Thoracic aorta (tissue), 2 donors: ENCODE results near the gene HAP1. TPM values are rescaled to one million over a fixed set of nuclear protein-coding genes. Genes with fewer than 3 reads are reported as not detected.

Experiments used
- ATAC-seq: fragments of 150-250 bp; one replicate; pipeline ENCODE4 v1.8.0; 2017; ENCODE audit warnings: low read depth; ENCODE audit not compliant: insufficient number of reproducible peaks, low FRiP score
- DNase-seq: peaks from one replicate; pipeline ENCODE4 v3.0.0-alpha.2; 2020; ENCODE audit warnings: low spot score
- H3K27ac ChIP-seq, 2 donors: fragments of 200-600 bp; sonication (generic); 1 replicate in 1 of 2; 2 replicates in 1 of 2; pipeline ENCODE4 v1.5.1; 2016; ENCODE audit warnings: mild to moderate bottlenecking in 2 of 2, moderate library complexity in 2 of 2
- H3K27me3 ChIP-seq: fragments of 200-600 bp; sonication (generic); replicated peaks from 2 replicates; pipeline ENCODE4 v1.6.0; 2016; ENCODE audit warnings: mild to moderate bottlenecking; ENCODE audit not compliant: insufficient read depth
- H3K36me3 ChIP-seq: fragments of 200-600 bp; sonication (generic); one replicate; pipeline ENCODE4 v1.5.1; 2016
- H3K4me1 ChIP-seq, 2 donors: fragments of 200-600 bp; sonication (generic); 1 replicate in 1 of 2; 2 replicates in 1 of 2; pipeline versions ENCODE4 v1.5.1 to v1.6.0; 2016; ENCODE audit warnings: low read depth in 2 of 2, mild to moderate bottlenecking in 1 of 2; ENCODE audit not compliant: control insufficient read depth in 1 of 2
- H3K4me3 ChIP-seq: fragments of 200-600 bp; sonication (generic); 2 replicates; pipeline ENCODE4 v1.5.1; 2016; ENCODE audit warnings: mild to moderate bottlenecking
- H3K9me3 ChIP-seq: fragments of 200-600 bp; sonication (generic); 2 replicates; pipeline ENCODE4 v1.5.1; 2016
- total RNA-seq, 2 donors: library from RNA; depleted of rRNA; stranded (reverse); fragments of >200 nt; gene quantifications; one replicate each; pipeline versions ENCODE4 v1.1.0 to v1.2.3, GENCODE V29; 2016
- TF ChIP-seq, protein P1 (sequence below): fragments of 200-600 bp; sonication (generic); IDR thresholded peaks from one replicate; pipeline ENCODE4 v1.5.1; 2019; ENCODE audit warnings: antibody characterized with exemption

The HAP1 gene, protein sequence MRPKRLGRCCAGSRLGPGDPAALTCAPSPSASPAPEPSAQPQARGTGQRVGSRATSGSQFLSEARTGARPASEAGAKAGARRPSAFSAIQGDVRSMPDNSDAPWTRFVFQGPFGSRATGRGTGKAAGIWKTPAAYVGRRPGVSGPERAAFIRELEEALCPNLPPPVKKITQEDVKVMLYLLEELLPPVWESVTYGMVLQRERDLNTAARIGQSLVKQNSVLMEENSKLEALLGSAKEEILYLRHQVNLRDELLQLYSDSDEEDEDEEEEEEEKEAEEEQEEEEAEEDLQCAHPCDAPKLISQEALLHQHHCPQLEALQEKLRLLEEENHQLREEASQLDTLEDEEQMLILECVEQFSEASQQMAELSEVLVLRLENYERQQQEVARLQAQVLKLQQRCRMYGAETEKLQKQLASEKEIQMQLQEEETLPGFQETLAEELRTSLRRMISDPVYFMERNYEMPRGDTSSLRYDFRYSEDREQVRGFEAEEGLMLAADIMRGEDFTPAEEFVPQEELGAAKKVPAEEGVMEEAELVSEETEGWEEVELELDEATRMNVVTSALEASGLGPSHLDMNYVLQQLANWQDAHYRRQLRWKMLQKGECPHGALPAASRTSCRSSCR
- under 1 TPM in 1 of 2 donors, not detected in 1; 0.35 TPM for total RNA-seq

DNA sequence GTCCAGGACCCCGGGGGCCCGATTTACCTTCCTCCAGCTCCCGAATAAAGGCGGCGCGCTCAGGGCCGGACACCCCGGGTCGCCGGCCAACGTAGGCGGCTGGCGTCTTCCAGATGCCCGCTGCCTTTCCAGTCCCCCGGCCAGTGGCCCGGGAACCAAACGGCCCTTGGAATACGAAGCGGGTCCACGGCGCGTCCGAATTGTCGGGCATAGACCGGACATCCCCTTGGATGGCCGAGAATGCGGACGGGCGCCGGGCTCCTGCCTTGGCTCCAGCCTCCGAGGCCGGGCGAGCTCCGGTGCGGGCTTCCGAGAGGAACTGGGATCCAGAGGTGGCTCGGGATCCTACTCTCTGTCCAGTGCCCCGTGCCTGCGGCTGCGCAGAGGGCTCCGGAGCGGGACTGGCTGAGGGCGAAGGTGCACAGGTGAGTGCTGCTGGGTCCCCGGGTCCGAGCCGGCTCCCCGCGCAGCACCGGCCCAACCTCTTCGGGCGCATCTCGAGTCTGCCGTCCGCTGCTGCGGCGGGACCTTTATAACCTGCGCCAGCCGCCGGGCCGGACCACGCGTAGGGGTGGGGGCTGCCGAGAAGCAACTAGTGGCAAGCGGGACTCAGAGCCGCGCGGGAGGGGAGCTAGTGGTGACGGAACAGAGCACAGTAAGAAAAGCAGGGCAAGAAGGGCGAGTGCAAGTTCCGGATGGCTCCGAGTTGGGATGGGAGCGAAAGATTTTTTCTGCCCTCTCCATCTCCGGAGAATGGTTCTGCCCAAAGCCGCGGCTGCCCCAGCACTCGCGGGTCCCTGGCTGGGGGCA is at the start of gene HAP1:
Gene HAP1, minus strand, starts transcription at position 505 of the 810 bp plus-strand sequence. Its CDS starts 9 bp downstream, at position 496.
- no peaks in the 10 kb centered on the region for H3K9me3 ChIP-seq
- H3K4me1 ChIP-seq = peaks cover 13 to 20% of the 10 kb centered on the region in 2 donors
- H3K27me3 ChIP-seq = peaks cover 10% of the 10 kb centered on the region
- no peaks in the 10 kb centered on the region for H3K36me3 ChIP-seq
- ATAC-seq (no peak), DNase-seq (no peak)
- H3K4me3 ChIP-seq = peak within 1 kb of the TSS; percentile 69
- TF ChIP-seq, protein P1, sequence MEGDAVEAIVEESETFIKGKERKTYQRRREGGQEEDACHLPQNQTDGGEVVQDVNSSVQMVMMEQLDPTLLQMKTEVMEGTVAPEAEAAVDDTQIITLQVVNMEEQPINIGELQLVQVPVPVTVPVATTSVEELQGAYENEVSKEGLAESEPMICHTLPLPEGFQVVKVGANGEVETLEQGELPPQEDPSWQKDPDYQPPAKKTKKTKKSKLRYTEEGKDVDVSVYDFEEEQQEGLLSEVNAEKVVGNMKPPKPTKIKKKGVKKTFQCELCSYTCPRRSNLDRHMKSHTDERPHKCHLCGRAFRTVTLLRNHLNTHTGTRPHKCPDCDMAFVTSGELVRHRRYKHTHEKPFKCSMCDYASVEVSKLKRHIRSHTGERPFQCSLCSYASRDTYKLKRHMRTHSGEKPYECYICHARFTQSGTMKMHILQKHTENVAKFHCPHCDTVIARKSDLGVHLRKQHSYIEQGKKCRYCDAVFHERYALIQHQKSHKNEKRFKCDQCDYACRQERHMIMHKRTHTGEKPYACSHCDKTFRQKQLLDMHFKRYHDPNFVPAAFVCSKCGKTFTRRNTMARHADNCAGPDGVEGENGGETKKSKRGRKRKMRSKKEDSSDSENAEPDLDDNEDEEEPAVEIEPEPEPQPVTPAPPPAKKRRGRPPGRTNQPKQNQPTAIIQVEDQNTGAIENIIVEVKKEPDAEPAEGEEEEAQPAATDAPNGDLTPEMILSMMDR = no peak
- H3K27ac ChIP-seq = no peak within 1 kb of the TSS

GRCh38 chr17:41782142-41782541 is 47.7 kb upstream of the HAP1 start:
- no peaks in the 10 kb centered on the region for H3K27me3 ChIP-seq

DNA sequence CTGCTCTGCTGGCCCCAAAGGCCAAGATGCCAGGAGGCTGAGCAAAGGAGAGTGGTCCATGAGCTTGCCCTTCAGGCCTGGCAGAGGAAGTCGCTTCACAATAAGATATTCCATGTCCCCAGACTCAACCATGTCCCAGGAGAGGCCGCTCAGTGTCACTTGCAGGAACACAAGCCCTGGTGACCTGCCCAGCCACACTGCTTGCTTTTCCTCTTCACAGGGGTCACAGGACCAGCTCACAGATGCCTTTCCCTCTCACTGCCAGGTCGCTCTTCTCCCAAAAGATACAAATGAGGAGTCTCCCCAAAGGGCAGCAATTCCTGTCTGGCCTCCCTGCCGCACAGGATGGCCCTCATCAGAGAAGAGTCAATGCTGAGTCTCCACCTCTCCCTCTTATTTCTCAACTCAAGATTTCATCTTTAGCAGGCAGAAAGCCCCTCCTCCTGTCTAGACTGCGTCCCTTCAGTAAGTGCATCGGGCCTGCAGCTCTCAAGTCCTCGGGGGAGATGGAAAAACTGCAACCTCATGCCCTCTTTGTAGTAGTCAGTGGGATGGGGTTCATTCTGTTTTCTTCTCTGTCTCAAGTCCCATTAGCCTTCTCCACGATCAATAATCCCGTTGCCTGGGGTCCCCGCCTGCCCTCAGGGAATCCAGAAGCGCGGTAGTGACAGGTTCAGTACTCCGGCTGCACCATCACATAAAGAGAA is 47.1 kb upstream of the HAP1 start:
- ATAC-seq (no peak), DNase-seq (no peak)
- peak overlapping the region; percentile 62 to 66 for H3K27ac ChIP-seq
- H3K9me3 ChIP-seq = no peaks in the 10 kb centered on the region
- TF ChIP-seq, protein P1 = no peak
- peaks cover 39 to 76% of the 10 kb centered on the region in 2 donors for H3K4me1 ChIP-seq
- H3K4me3 ChIP-seq = no peak overlapping the region
- no peaks in the 10 kb centered on the region for H3K36me3 ChIP-seq
- no peaks in the 10 kb centered on the region for H3K27me3 ChIP-seq

More at GRCh38 chr17:41782142-41782541, 47.7 kb upstream of the HAP1 start:
- H3K9me3 ChIP-seq = no peaks in the 10 kb centered on the region
- ATAC-seq = no peak
- H3K4me1 ChIP-seq = peaks cover 35 to 70% of the 10 kb centered on the region in 2 donors
- H3K27ac ChIP-seq = peak overlapping the region; percentile 62 to 66
- no peak overlapping the region for H3K4me3 ChIP-seq
- H3K36me3 ChIP-seq = no peaks in the 10 kb centered on the region
- DNase-seq = no peak
- TF ChIP-seq, protein P1 = no peak

DNA sequence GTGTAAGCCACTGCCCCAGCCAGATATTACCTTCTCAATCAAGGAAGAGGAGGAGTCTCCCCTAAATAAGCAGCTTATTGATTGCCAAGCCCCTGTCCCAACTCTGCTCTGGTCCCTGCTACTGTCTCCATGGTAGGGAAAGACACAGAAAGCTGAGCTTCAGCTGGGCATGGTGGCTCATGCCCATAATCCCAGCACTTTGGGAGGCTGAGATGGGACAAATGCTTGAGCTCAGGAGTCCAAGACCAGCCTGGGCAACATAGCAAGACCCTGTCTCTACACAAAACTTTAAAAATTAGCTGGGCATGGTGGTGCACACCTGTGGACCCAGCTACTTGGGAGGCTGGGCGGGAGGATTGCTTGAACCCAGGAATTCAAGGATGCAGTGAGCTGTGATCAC is 45.5 kb upstream of the HAP1 start:
- no peaks in the 10 kb centered on the region for H3K9me3 ChIP-seq
- no peak overlapping the region for H3K27ac ChIP-seq
- H3K4me1 ChIP-seq = peaks cover 24 to 80% of the 10 kb centered on the region in 2 donors
- H3K27me3 ChIP-seq = no peaks in the 10 kb centered on the region
- no peak overlapping the region for H3K4me3 ChIP-seq
- no peak for DNase-seq
- H3K36me3 ChIP-seq = peaks cover 5% of the 10 kb centered on the region
- no peak for ATAC-seq
- TF ChIP-seq, protein P1 = no peak
